K562 (cell line): ENCODE measurements around the gene HMOX1. TPM values are rescaled to one million over a fixed set of nuclear protein-coding genes. Genes with fewer than 3 reads are reported as not detected.

Experiments
- ATAC-seq: fragments of 200-7000 bp; cut with Tn5 transposase; 3 replicates; pipeline ENCODE4 v1.9.1; 2020; ENCODE audit warnings: moderate library complexity
- BruUV-seq: library from RNA; stranded (reverse); fragments of 400-500 nt; replicated peaks from 2 replicates; lab custom pipeline; 2021; lab: Mats Ljungman, UMichigan
- CTCF ChIA-PET: fragments of 300-600 bp; formaldehyde crosslinking; extraction: SDS; loops from one replicate; lab custom pipeline; 2021; ENCODE audit warnings: low intra/inter-chr PET ratio; lab: Yijun Ruan, JAX
- POLR2A ChIA-PET: fragments of 300-600, 350-650 bp; sonication (Branson Sonifier 250); formaldehyde crosslinking; extraction: SDS; loops from one replicate; lab custom pipeline; 2021; ENCODE audit warnings: antibody characterized with exemption, inconsistent platforms; lab: Yijun Ruan, JAX
- DNase-seq, 4 experiments: peaks; one replicate each; pipeline versions ENCODE4 v3.0.0 to v3.0.0-alpha.2; 2011 to 2018; ENCODE audit warnings: low spot score in 3 of 4, mixed read lengths in 3 of 4; ENCODE audit errors: extremely low read depth in 1 of 4
- FAIRE-seq: peaks from 2 replicates; lab custom pipeline; 2011; peaks lifted over from hg19 to GRCh38; lab: Jason Lieb, UNC
- H2AFZ ChIP-seq: 2 replicates; pipeline ENCODE4 v1.6.0; 2011; ENCODE audit warnings: low read depth, low read length, control low read depth, inconsistent platforms
- H3K27ac ChIP-seq: fragments of 200-600 bp; 3 replicates; pipeline ENCODE4 v1.8.0; 2011; ENCODE audit warnings: low read depth, mild to moderate bottlenecking, control low read depth, inconsistent platforms, low read length, moderate library complexity, mixed read lengths; ENCODE audit errors: extremely low read depth
- H3K27me3 ChIP-seq, 2 experiments: fragments of 300-600 bp in 1 of 2; 2 replicates in 1 of 2; 3 replicates in 1 of 2; pipeline versions ENCODE4 v1.6.0 to v1.8.0; 2011; ENCODE audit warnings: inconsistent platforms in 2 of 2, low read length in 2 of 2, mild to moderate bottlenecking in 1 of 2, mixed read lengths in 1 of 2, moderate library complexity in 1 of 2; ENCODE audit not compliant: control insufficient read depth in 2 of 2, insufficient read depth in 2 of 2
- H3K36me3 ChIP-seq: fragments of 300-600 bp; 3 replicates; pipeline ENCODE4 v1.8.0; 2011; ENCODE audit warnings: mild to moderate bottlenecking, low read length, inconsistent platforms; ENCODE audit not compliant: control insufficient read depth, insufficient read depth
- H3K4me1 ChIP-seq, 2 experiments: fragments of 200-600 bp in 1 of 2; replicated peaks in 1 of 2; 2 replicates in 1 of 2; 3 replicates in 1 of 2; pipeline versions ENCODE4 v1.5.1 to v1.8.0; 2011; ENCODE audit warnings: inconsistent platforms in 2 of 2, low read length in 2 of 2, mild to moderate bottlenecking in 1 of 2, mixed read lengths in 1 of 2, moderate library complexity in 1 of 2; ENCODE audit not compliant: control insufficient read depth in 2 of 2, insufficient read depth in 2 of 2
- H3K4me2 ChIP-seq: 2 replicates; pipeline ENCODE4 v1.6.1; 2011; ENCODE audit warnings: low read length, control low read depth, inconsistent platforms, mixed read lengths; ENCODE audit not compliant: insufficient read depth
- H3K4me3 ChIP-seq: fragments of 200-600 bp; sonication (generic), shearing (Covaris generic); 2 replicates; pipeline ENCODE4 v1.5.1; 2016; ENCODE audit warnings: control low read depth, inconsistent platforms
- H3K79me2 ChIP-seq: fragments of 200-600 bp; 3 replicates; pipeline ENCODE4 v1.8.0; 2011; ENCODE audit warnings: low read length, inconsistent platforms; ENCODE audit not compliant: control insufficient read depth, insufficient read depth
- H3K9ac ChIP-seq, 2 experiments: 2 replicates each; pipeline versions ENCODE4 v1.6.0 to v1.6.1; 2011; ENCODE audit warnings: low read depth in 2 of 2, low read length in 2 of 2, control low read depth in 1 of 2, inconsistent platforms in 1 of 2, mild to moderate bottlenecking in 1 of 2, mixed read lengths in 1 of 2; ENCODE audit not compliant: insufficient read depth in 1 of 2
- H3K9me1 ChIP-seq: one replicate; pipeline ENCODE4 v1.6.0; 2011; ENCODE audit warnings: inconsistent platforms, mild to moderate bottlenecking, low read length, moderate library complexity; ENCODE audit not compliant: control insufficient read depth, insufficient read depth
- H3K9me3 ChIP-seq: replicated peaks from 2 replicates; pipeline ENCODE4 v1.5.1; 2011; ENCODE audit warnings: low read depth, low read length, inconsistent platforms; ENCODE audit not compliant: control insufficient read depth, insufficient read depth
- H4K20me1 ChIP-seq: replicated peaks from 2 replicates; pipeline ENCODE4 v1.6.1; 2011; ENCODE audit warnings: low read length, inconsistent platforms, mixed read lengths; ENCODE audit not compliant: control insufficient read depth, insufficient read depth
- CEBPB ChIP-seq: fragments of 450-650 bp; IDR thresholded peaks from 2 replicates; pipeline ENCODE4 v1.6.1; 2016; ENCODE audit warnings: missing genetic modification characterization, missing compliant biosample characterization
- ESRRA ChIP-seq: fragments of 450-650 bp; IDR thresholded peaks from 2 replicates; pipeline ENCODE4 v1.6.1; 2014; ENCODE audit warnings: low read depth, mild to moderate bottlenecking, moderate library complexity, borderline replicate concordance
- GABPA ChIP-seq: fragments of 200-800 bp; sonication (Bioruptor generic); conservative IDR thresholded peaks from 2 replicates; pipeline ENCODE4 v1.6.1; 2016; ENCODE audit warnings: low read depth, missing genetic modification characterization, missing compliant biosample characterization
- GMEB1 ChIP-seq: fragments of 250-450 bp; sonication (Bioruptor Pico); IDR thresholded peaks from 2 replicates; pipeline ENCODE4 v1.4.0; 2020; ENCODE audit warnings: mild to moderate bottlenecking
- MYNN ChIP-seq, 2 experiments: sonication (generic); formaldehyde crosslinking in 1 of 2; IDR thresholded peaks; 2 replicates each; pipeline versions ENCODE4 v1.5.0 to v1.6.1; 2016 to 2020; ENCODE audit warnings: antibody characterized with exemption in 1 of 2, missing genetic modification reagents in 1 of 2
- TFAM ChIP-seq: fragments of 250-450 bp; sonication (Bioruptor Pico); conservative IDR thresholded peaks from 2 replicates; pipeline ENCODE4 v1.5.0; 2021; ENCODE audit warnings: mild to moderate bottlenecking, moderate library complexity
- ZNF347 ChIP-seq: fragments of 450-650 bp; formaldehyde crosslinking; IDR thresholded peaks from 2 replicates; pipeline ENCODE4 v1.4.0; 2020; ENCODE audit warnings: low read depth, mild to moderate bottlenecking, moderate library complexity
- ZNF384 ChIP-seq: IDR thresholded peaks from 2 replicates; pipeline ENCODE4 v1.6.1; 2012; ENCODE audit warnings: low read depth, low read length, improper control_type of control experiment
- ZNF408 ChIP-seq: fragments of 250-450 bp; sonication (Bioruptor Pico); IDR thresholded peaks from 2 replicates; pipeline ENCODE4 v1.4.0; 2020; ENCODE audit warnings: low read depth, mild to moderate bottlenecking, moderate library complexity
- ZNF584 ChIP-seq: fragments of 200-800 bp; sonication (Bioruptor generic); IDR thresholded peaks from 2 replicates; pipeline ENCODE4 v1.6.1; 2016; ENCODE audit warnings: low read depth, mild to moderate bottlenecking, missing genetic modification characterization, missing compliant biosample characterization
- WGBS: fragments of 100-300 bp; shearing (Covaris generic); methylation state at CpG from one replicate; pipeline ENCODE4 v1.1.6; 2016; ENCODE audit warnings: low coverage, mixed read lengths; ENCODE audit not compliant: insufficient coverage; ENCODE audit errors: missing lambda C conversion rate; 5-methylcytosine and 5-hydroxymethylcytosine counted together
- in situ Hi-C: fragments of 300-500 bp; cut with MboI; formaldehyde crosslinking; loops from 4 replicates; pipeline ENCODE4 v1.15.0; 2018; ENCODE audit warnings: inconsistent platforms, mixed read lengths
- intact Hi-C: fragments of 100-400 bp; cut with micrococcal nuclease; formaldehyde crosslinking; loops from 2 replicates; pipeline ENCODE4 v1.14.2; 2022
- polyA plus RNA-seq, 8 experiments: library from polyadenylated mRNA; depleted of rRNA in 4 of 8; stranded (reverse) in 5 of 8; unstranded in 3 of 8; fragments of >200 nt; fragmentation: Nextera tagmentation in 2 of 8; fragmentation: Illumina TruSeq in 1 of 8; extraction: Ambion mirVana in 2 of 8; extraction: Trizol in 1 of 8; gene quantifications; 2 replicates each; pipeline versions ENCODE4 v1.2.1 to v1.2.3, GENCODE V29; 2011 to 2014; ENCODE audit warnings: inconsistent platforms in 1 of 8, missing spikeins in 1 of 8
- total RNA-seq, 7 experiments: library from RNA; depleted of rRNA in 6 of 7; stranded (reverse); fragments of >200 nt in 6 of 7; fragmentation: Illumina TruSeq in 2 of 7; extraction: Trizol in 2 of 7; gene quantifications; 2 replicates each; pipeline versions ENCODE4 v1.2.1 to v1.2.3, GENCODE V29; 2011 to 2021; ENCODE audit warnings: low replicate concordance in 1 of 7
- TF ChIP-seq, protein P1 (sequence below), 3 experiments: fragments of 200-800 bp in 1 of 3; sonication (Bioruptor generic) in 1 of 3; sonication (generic) in 1 of 3; formaldehyde crosslinking in 1 of 3; IDR thresholded peaks; 2 replicates each; pipeline versions ENCODE4 v1.6.1 to v1.8.0; 2016 to 2022; ENCODE audit warnings: mild to moderate bottlenecking in 2 of 3, missing compliant biosample characterization in 2 of 3, missing genetic modification characterization in 2 of 3, missing genetic modification reagents in 1 of 3

HMOX1 gene
- total and polyA plus RNA-seq, 9 of the 15 experiments (the other 6 are each of a cell fraction or from before 2014, with no cell fraction given): not detected

GRCh38 chr22:35421121-35421520 is 40.2 kb downstream of the HMOX1 start (continued):
- TF ChIP-seq GABPA (no peak), ZNF584 (CRISPR knock-in tag) (no peak), CEBPB (no peak), TFAM (CRISPR knock-in tag) (no peak)
- TF ChIP-seq, protein P1, sequence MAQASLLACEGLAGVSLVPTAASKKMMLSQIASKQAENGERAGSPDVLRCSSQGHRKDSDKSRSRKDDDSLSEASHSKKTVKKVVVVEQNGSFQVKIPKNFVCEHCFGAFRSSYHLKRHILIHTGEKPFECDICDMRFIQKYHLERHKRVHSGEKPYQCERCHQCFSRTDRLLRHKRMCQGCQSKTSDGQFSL (CRISPR knock-in tag; IDR thresholded peaks at IDR 0.05): no peak
- TF ChIP-seq, protein P1 (tag; IDR thresholded peaks at IDR 0.05): no peak

DNA sequence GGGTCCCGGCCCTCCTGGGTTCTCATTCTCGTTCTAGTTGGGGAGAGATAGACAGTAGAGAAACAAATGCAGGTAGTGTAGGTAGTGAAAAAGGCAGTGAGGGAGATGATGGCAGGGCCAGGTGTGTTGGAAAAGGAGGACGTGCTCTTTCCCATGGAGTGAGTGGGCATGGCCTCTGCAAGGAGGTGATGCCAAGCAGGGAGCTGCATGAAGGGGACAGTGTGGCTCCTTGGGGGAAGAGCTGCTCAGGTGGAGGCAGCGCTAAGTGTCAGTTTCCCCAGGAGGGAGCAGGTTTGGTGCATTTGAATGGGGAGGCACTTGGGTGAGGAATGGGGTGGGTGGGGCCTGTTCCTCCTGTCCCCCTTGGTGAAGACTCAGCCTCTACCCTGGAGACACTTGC is 41.2 kb downstream of the HMOX1 start:
- H3K27me3 ChIP-seq: no peaks in the 10 kb centered on the region
- no TSS peak for BruUV-seq
- CTCF ChIA-PET: interaction anchor here (0.6 kb wide), 1 partner anchor 59 kb away, joined by 3 read pairs; no protein-coding TSS in a partner anchor
- POLR2A ChIA-PET: interaction anchor here (1.1 to 5.8 kb wide), 3 partner anchors 12 to 19 kb away, joined by 3 to 26 read pairs (median 3); no protein-coding TSS in a partner anchor
- FAIRE-seq (no peak), DNase-seq (no peak), ATAC-seq (no peak)
- H3K4me3 ChIP-seq: no peak overlapping the region
- TF ChIP-seq ZNF347 (CRISPR knock-in tag) (no peak), ESRRA (no peak), MYNN (IDR thresholded peaks at IDR 0.05) (no peak), MYNN (CRISPR knock-in tag; IDR thresholded peaks at IDR 0.05) (no peak), GMEB1 (CRISPR knock-in tag) (no peak), ZNF384 (no peak), ZNF408 (CRISPR knock-in tag) (no peak)
- no peaks in the 10 kb centered on the region for H3K79me2 ChIP-seq
- no peak overlapping the region for H3K9ac ChIP-seq
- peaks cover 0 to 3% of the 10 kb centered on the region in 2 experiments; a peak in 2 of 5 replicates for H3K4me1 ChIP-seq
- H3K27ac ChIP-seq: no peak overlapping the region
- in situ Hi-C loops: no loop called here
- no peak overlapping the region for H2AFZ ChIP-seq
- H3K36me3 ChIP-seq: peaks cover 91% of the 10 kb centered on the region; the same call in 2 of the 3 replicates
- no peaks in the 10 kb centered on the region for H3K9me3 ChIP-seq
- 100% methylated on average over 3 of the region's 4 CpGs for WGBS
- no peak overlapping the region for H3K4me2 ChIP-seq
- no peaks in the 10 kb centered on the region; the same call in 1 of the 2 replicates for H4K20me1 ChIP-seq
- H3K9me1 ChIP-seq: no peaks in the 10 kb centered on the region
- intact Hi-C loops: no loop called here
